Smooth muscle cell (in vitro differentiated cells): ENCODE results near the gene IPO8. TPM values are rescaled to one million over a fixed set of nuclear protein-coding genes. Genes with fewer than 3 reads are reported as not detected.

Source experiments
- DNase-seq: peaks from one replicate; lab custom pipeline; 2025; ENCODE audit not compliant: unreplicated experiment; lab: John Stamatoyannopoulos, UW
- H2AFZ ChIP-seq: fragments of 200-600 bp; sonication (generic); 2 replicates; pipeline ENCODE4 v1.6.0; 2016; ENCODE audit warnings: antibody characterized with exemption, low read depth, mild to moderate bottlenecking
- H3F3A ChIP-seq: fragments of 200-600 bp; sonication (generic); 2 replicates; pipeline ENCODE4 v1.6.0; 2017; ENCODE audit warnings: antibody characterized with exemption, low read depth
- H3K27ac ChIP-seq: fragments of 200-600 bp; sonication (generic); 2 replicates; pipeline ENCODE4 v1.5.1; 2016; ENCODE audit warnings: low read depth, mild to moderate bottlenecking
- H3K27me3 ChIP-seq: fragments of 200-600 bp; sonication (generic); 2 replicates; pipeline ENCODE4 v1.6.1; 2016; ENCODE audit warnings: low read depth, mild to moderate bottlenecking
- H3K36me3 ChIP-seq: fragments of 200-600 bp; sonication (generic); 2 replicates; pipeline ENCODE4 v1.5.1; 2016; ENCODE audit warnings: low read depth
- H3K4me1 ChIP-seq: fragments of 200-600 bp; sonication (generic); 2 replicates; pipeline ENCODE4 v1.5.1; 2016; ENCODE audit warnings: low read depth
- H3K4me2 ChIP-seq: fragments of 200-600 bp; sonication (generic); 2 replicates; pipeline ENCODE4 v1.6.0; 2016; ENCODE audit warnings: mild to moderate bottlenecking
- H3K4me3 ChIP-seq: fragments of 200-600 bp; sonication (generic); 2 replicates; pipeline ENCODE4 v1.5.1; 2016; ENCODE audit warnings: mild to moderate bottlenecking
- H3K79me2 ChIP-seq: fragments of 200-600 bp; sonication (generic); 2 replicates; pipeline ENCODE4 v1.6.0; 2016; ENCODE audit warnings: low read depth, mild to moderate bottlenecking
- H3K9ac ChIP-seq: fragments of 200-600 bp; sonication (generic); 2 replicates; pipeline ENCODE4 v1.6.0; 2016; ENCODE audit warnings: low read depth
- H3K9me3 ChIP-seq: fragments of 200-600 bp; sonication (generic); replicated peaks from 2 replicates; pipeline ENCODE4 v1.5.1; 2016; ENCODE audit warnings: low read depth
- H4K20me1 ChIP-seq: fragments of 200-600 bp; sonication (generic); 2 replicates; pipeline ENCODE4 v1.6.0; 2016; ENCODE audit warnings: low read depth
- WGBS: methylation state at CpG from one replicate; pipeline ENCODE4 v1.1.7; 2016; ENCODE audit warnings: low lambda C conversion rate; 5-methylcytosine and 5-hydroxymethylcytosine counted together
- polyA plus RNA-seq: library from polyadenylated mRNA; unstranded; fragments of >200 nt; fragmentation: Nextera tagmentation; extraction: Ambion mirVana; gene quantifications from 2 replicates; pipeline ENCODE4 v1.2.1, GENCODE V29; 2016
- total RNA-seq: library from RNA; depleted of rRNA; stranded (reverse); fragments of >200 nt; gene quantifications from 2 replicates; pipeline ENCODE4 v1.2.3, GENCODE V29; 2014
- TF ChIP-seq, protein P1 (sequence below): fragments of 200-600 bp; sonication (generic); IDR thresholded peaks from 2 replicates; pipeline ENCODE4 v1.5.1; 2017; ENCODE audit warnings: borderline replicate concordance, mild to moderate bottlenecking, antibody characterized with exemption; ENCODE audit not compliant: insufficient read depth, poor library complexity, severe bottlenecking

Gene IPO8
- total and polyA plus RNA-seq, 2 experiments from 2014 or later = 5.0 to 24.0 TPM

DNA sequence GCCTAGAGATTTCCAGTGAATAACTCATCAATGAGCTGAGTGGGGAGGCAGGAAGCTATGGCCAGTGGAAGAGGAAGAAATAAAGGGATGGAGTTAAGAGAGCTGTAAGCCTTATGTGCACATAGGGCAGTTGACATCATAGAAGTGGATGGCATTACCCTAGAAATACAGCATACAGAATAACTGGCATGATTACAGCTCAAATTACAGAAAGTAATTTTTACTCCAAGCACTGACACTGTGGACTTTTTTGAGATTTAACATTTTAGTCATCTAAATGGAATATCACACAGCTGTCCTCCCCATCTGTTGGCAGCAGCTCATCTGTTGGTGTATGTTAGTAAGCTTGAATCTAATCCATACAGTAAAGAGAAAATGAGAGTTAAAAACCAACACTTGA is 5.4 kb upstream of the IPO8 start:
- Histone ChIP-seq H3K4me2 (no peak overlapping the region), H3K27me3 (no peaks in the 10 kb centered on the region), H3K4me1 (no peaks in the 10 kb centered on the region), H3F3A (no peaks in the 10 kb centered on the region), H3K4me3 (no peak overlapping the region), H4K20me1 (no peaks in the 10 kb centered on the region), H3K9ac (no peak overlapping the region), H3K79me2 (no peaks in the 10 kb centered on the region), H2AFZ (no peak overlapping the region), H3K36me3 (no peaks in the 10 kb centered on the region), H3K9me3 (no peaks in the 10 kb centered on the region), H3K27ac (no peak overlapping the region)
- no peak for DNase-seq
- TF ChIP-seq, protein P1, sequence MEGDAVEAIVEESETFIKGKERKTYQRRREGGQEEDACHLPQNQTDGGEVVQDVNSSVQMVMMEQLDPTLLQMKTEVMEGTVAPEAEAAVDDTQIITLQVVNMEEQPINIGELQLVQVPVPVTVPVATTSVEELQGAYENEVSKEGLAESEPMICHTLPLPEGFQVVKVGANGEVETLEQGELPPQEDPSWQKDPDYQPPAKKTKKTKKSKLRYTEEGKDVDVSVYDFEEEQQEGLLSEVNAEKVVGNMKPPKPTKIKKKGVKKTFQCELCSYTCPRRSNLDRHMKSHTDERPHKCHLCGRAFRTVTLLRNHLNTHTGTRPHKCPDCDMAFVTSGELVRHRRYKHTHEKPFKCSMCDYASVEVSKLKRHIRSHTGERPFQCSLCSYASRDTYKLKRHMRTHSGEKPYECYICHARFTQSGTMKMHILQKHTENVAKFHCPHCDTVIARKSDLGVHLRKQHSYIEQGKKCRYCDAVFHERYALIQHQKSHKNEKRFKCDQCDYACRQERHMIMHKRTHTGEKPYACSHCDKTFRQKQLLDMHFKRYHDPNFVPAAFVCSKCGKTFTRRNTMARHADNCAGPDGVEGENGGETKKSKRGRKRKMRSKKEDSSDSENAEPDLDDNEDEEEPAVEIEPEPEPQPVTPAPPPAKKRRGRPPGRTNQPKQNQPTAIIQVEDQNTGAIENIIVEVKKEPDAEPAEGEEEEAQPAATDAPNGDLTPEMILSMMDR = no peak

DNA sequence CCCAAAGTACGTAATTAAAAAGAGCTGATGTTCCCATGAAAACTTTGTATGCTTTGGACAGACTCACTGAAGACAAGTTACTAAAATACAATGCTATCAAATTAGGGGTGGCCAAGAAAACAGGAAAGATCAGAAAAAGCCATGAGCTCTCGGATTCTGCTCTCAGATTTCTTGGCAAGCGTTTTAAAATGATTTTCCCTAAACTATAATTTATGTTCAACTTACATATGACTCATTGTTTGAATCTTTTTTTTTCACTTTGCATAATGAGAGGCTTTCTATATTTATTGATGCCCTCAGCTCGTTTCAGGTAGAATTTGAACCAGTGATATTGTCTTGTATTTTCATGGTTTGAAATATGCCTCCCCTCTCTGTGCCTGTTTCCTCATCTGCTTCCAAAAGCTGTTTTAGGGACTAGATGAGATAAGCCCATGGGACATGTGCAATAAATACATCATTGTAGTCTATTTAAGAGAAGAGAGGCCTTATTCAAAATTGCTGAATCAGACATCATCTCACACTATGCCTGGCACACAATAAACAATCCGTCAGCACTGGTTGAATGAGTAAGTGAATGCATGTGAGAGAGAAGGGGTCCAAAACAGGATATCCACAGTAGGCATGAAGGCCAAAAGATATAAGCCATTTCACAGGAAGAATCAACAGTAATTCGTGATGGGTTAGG is 4.7 kb upstream of the IPO8 start:
- Histone ChIP-seq H3K27me3 (no peaks in the 10 kb centered on the region), H2AFZ (no peak overlapping the region), H4K20me1 (no peaks in the 10 kb centered on the region), H3F3A (no peaks in the 10 kb centered on the region), H3K4me1 (no peaks in the 10 kb centered on the region), H3K36me3 (no peaks in the 10 kb centered on the region), H3K4me2 (no peak overlapping the region), H3K9me3 (no peaks in the 10 kb centered on the region), H3K9ac (no peak overlapping the region), H3K79me2 (peaks cover 2% of the 10 kb centered on the region), H3K4me3 (no peak overlapping the region), H3K27ac (no peak overlapping the region)
- no peak for DNase-seq
- WGBS = 88% methylated on average over 6 of the region's 6 CpGs
- TF ChIP-seq, protein P1 = no peak

DNA sequence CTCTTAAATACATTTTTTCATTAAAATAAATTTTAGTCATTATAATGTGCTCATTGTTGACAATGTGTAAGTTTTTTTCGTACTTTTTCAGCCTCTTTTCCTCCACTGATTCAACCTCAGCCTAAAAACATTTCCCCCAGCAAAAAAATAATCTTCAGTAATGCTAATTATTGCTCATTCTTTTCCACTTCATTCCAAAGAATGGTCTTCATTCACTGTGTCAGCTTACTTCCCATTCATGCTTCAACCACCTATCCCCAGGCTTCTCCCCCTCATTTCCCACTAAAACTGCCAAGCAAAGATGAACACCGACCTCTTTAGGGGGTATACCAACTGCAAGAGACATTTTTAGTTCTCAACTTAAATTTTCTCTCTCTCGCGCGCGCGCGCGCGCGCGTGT is 2.7 kb upstream of the IPO8 start:
- 94% methylated on average over 12 of the region's 12 CpGs for WGBS

More for the DNA sequence above, 2.7 kb upstream of the IPO8 start:
- H3K79me2 ChIP-seq = peaks cover 18% of the 10 kb centered on the region
- peaks cover 6% of the 10 kb centered on the region for H3K4me1 ChIP-seq
- H3K4me3 ChIP-seq = no peak overlapping the region
- no peak overlapping the region for H3K9ac ChIP-seq
- H3K27me3 ChIP-seq = no peaks in the 10 kb centered on the region
- no peaks in the 10 kb centered on the region for H4K20me1 ChIP-seq
- no peaks in the 10 kb centered on the region for H3K9me3 ChIP-seq
- no peak overlapping the region for H3K27ac ChIP-seq
- no peak overlapping the region for H3K4me2 ChIP-seq
- no peaks in the 10 kb centered on the region for H3F3A ChIP-seq
- TF ChIP-seq, protein P1 = no peak
- no peak overlapping the region for H2AFZ ChIP-seq
- no peak for DNase-seq
- H3K36me3 ChIP-seq = no peaks in the 10 kb centered on the region
